ENCODE measurements around the gene RPS28. TPM values are rescaled to one million over a fixed set of nuclear protein-coding genes. Genes with fewer than 3 reads are reported as not detected.

RPS28 gene
- polyA plus RNA-seq, 2 of the 4 experiments (the other 2 are of a cell fraction): 374 to 404 TPM

DNA sequence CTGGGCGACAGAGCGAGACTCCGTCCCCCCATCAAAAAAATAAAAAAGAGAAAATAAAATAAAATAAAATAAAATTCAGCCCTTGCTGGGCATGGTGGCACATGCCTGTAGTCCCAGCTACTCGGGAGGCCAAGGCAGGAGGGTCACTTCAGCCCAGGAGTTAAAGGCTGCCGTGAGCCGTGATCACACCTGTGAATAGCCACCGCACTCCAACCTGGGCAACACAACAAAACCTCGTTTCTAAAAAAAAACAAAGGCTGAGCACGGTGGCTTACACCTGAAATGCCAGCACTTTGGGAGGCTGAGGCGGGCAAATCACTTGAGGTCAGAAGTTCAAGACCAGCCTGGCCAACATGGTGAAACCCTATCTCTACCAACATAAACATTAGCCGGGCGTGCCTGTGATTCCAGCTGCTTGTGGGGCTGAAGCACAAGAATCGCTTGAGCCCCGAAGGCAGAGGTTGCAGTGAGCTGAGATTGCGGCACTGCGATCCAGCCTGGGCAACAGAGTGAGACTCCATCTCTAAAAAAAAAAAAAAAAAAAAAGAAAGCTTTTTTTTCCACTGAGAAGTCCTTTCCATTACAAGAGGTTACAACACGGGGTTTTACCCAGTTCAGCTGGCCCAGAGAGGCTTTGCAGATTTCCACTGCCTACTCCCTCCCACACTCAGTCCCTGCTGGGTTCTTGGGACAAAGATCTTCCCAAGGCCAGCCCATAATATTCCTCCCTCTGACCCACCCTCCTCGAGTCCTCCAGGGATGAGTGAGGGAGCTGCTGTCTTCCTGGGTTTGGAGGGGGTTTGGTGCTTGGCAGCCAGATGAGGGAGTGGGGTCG is 49.1 kb downstream of the RPS28 start:
- Histone ChIP-seq H3K4me3 (no peak overlapping the region), H3K4me1 (peaks cover 41% of the 10 kb centered on the region), H3K9me3 (no peaks in the 10 kb centered on the region), H3K4me2 (no peak overlapping the region; the same call in 2 of the 3 replicates), H3K27ac (peak overlapping the region in 1 of 2 experiments; percentile 39; a peak in 1 of 6 replicates)
- no peak; a peak in 1 of 6 replicates for ATAC-seq
- ChIA-PET CTCF (interaction anchor here (0.6 to 1.2 kb wide), 2 partner anchors 16 kb away, joined by 3 to 4 read pairs; no protein-coding TSS in a partner anchor), POLR2A (interaction anchor here (0.6 to 0.7 kb wide), 2 partner anchors 8 to 22 kb away, joined by 3 to 4 read pairs; no protein-coding TSS in a partner anchor)
- FAIRE-seq: no peak
- 78% methylated on average over 19 of the region's 19 CpGs for WGBS (ENCODE audit: missing lambda C conversion rate)
- DNase-seq (ENCODE audit: low read depth in 1 of 2, low spot score in 1 of 2): no peak
- no peak for TF ChIP-seq MAZ (IDR thresholded peaks at IDR 0.05; ENCODE audit: borderline replicate concordance, low read depth, low read length)
- no peak for TF ChIP-seq MYC (IDR thresholded peaks at IDR 0.05; ENCODE audit: borderline replicate concordance, low read length)
- TF ChIP-seq MAFK (IDR thresholded peaks at IDR 0.05; ENCODE audit: partially characterized antibody): no peak
- no peak for TF ChIP-seq RNF2 (IDR thresholded peaks at IDR 0.05; ENCODE audit: borderline replicate concordance, low read depth)
- TF ChIP-seq, protein P1, sequence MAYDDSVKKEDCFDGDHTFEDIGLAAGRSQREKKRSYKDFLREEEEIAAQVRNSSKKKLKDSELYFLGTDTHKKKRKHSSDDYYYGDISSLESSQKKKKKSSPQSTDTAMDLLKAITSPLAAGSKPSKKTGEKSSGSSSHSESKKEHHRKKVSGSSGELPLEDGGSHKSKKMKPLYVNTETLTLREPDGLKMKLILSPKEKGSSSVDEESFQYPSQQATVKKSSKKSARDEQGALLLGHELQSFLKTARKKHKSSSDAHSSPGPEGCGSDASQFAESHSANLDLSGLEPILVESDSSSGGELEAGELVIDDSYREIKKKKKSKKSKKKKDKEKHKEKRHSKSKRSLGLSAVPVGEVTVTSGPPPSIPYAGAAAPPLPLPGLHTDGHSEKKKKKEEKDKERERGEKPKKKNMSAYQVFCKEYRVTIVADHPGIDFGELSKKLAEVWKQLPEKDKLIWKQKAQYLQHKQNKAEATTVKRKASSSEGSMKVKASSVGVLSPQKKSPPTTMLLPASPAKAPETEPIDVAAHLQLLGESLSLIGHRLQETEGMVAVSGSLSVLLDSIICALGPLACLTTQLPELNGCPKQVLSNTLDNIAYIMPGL (CRISPR knock-in tag; IDR thresholded peaks at IDR 0.05; ENCODE audit: borderline replicate concordance): no peak
- no peak for TF ChIP-seq E2F6 (IDR thresholded peaks at IDR 0.05; ENCODE audit: borderline replicate concordance, low read depth)
- TF ChIP-seq EHMT2 (IDR thresholded peaks at IDR 0.05; ENCODE audit: low read depth): no peak
- TF ChIP-seq, protein P2, sequence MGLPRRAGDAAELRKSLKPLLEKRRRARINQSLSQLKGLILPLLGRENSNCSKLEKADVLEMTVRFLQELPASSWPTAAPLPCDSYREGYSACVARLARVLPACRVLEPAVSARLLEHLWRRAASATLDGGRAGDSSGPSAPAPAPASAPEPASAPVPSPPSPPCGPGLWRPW (IDR thresholded peaks at IDR 0.05): no peak
- peak; percentile 67; the same call in 1 of the 2 replicates for TF ChIP-seq POLR2AphosphoS2 (conservative IDR thresholded peaks at IDR 0.05; ENCODE audit: low read length)

DNA sequence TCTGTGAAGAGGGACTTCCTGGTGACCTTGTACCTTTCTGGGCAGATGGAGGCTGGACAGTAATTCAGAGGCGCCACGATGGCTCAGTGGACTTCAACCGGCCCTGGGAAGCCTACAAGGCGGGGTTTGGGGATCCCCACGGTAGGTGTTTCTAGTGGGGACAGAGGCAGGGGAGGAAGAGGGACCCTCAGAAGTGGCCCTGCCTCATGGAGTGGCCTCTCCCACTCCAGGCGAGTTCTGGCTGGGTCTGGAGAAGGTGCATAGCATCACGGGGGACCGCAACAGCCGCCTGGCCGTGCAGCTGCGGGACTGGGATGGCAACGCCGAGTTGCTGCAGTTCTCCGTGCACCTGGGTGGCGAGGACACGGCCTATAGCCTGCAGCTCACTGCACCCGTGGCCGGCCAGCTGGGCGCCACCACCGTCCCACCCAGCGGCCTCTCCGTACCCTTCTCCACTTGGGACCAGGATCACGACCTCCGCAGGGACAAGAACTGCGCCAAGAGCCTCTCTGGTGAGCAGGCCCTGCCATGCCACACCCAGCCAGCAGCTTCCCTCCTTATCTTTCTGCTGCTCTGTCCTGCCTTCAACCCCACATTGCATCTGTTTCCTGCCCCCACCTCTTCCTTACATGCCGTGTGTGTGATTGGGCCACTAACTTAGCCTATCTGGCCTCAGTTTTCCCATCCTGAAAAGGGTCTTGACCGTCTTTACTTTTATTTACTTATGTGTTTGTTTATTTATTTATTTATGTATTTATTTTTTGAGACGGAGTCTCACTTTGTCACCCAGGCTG is 49.9 kb downstream of the RPS28 start:
- no peak for FAIRE-seq

More for the DNA sequence above, 49.9 kb downstream of the RPS28 start:
- DNase-seq (ENCODE audit: low read depth in 1 of 2, low spot score in 1 of 2) (no peak), ATAC-seq (peak in 1 of 2 experiments; percentile 4; a peak in 2 of 6 replicates)
- no peak overlapping the region; the same call in 2 of the 3 replicates for H3K4me2 ChIP-seq
- CTCF ChIA-PET: interaction anchor here (1.2 kb wide), 1 partner anchor 17 kb away, joined by 4 read pairs; no protein-coding TSS in a partner anchor
- H3K4me1 ChIP-seq: peaks cover 38% of the 10 kb centered on the region
- POLR2A ChIA-PET: interaction anchor here (0.6 kb wide), 1 partner anchor 22 kb away, joined by 3 read pairs; no protein-coding TSS in a partner anchor
- no peak for TF ChIP-seq HOXB13 (CRISPR knock-in tag; IDR thresholded peaks at IDR 0.05; ENCODE audit: low read depth)
- TF ChIP-seq POLR2AphosphoS2 (conservative IDR thresholded peaks at IDR 0.05; ENCODE audit: low read length): 0 out of 2 replicates have a peak, but pooled peaks have one; percentile 4
- peak overlapping the region in 1 of 2 experiments; percentile 39; a peak in 1 of 6 replicates for H3K27ac ChIP-seq
- WGBS (ENCODE audit: missing lambda C conversion rate): 91% methylated on average over 13 of the region's 28 CpGs
- no peaks in the 10 kb centered on the region for H3K9me3 ChIP-seq
- no peak overlapping the region for H3K4me3 ChIP-seq

Other genes with a start within 250 kb of the RPS28 start
- gene FBN3, start 171.9 kb upstream of the RPS28 start, polyA plus RNA-seq (2011; rRNA removed): 0.01 TPM in 1 of 2 replicates, not detected in the other
- not detected in 3 replicates for gene FBN3, start 171.9 kb upstream of the RPS28 start, polyA plus RNA-seq (2017; fragmentation: RNase III; extraction: RNeasy Plus Mini Kit Qiagen cat#74134 plus additional on column Dnase treatment)
- gene CERS4, start 112.1 kb upstream of the RPS28 start, polyA plus RNA-seq (2011; rRNA removed): 5.0 and 5.9 TPM in 2 replicates
- 1.5 to 2.4 TPM (median 2.1 TPM) in 3 replicates for gene CERS4, start 112.1 kb upstream of the RPS28 start, polyA plus RNA-seq (2017; fragmentation: RNase III; extraction: RNeasy Plus Mini Kit Qiagen cat#74134 plus additional on column Dnase treatment)
- gene CD320, start 13.1 kb upstream of the RPS28 start, polyA plus RNA-seq (2011; rRNA removed): 27.4 and 28.8 TPM in 2 replicates
- 51.9 to 54.2 TPM (median 54.1 TPM) in 3 replicates for gene CD320, start 13.1 kb upstream of the RPS28 start, polyA plus RNA-seq (2017; fragmentation: RNase III; extraction: RNeasy Plus Mini Kit Qiagen cat#74134 plus additional on column Dnase treatment)
- 29.7 and 44.5 TPM in 2 replicates for gene NDUFA7, start 121 bp upstream of the RPS28 start, polyA plus RNA-seq (2011; rRNA removed)
- 29.0 to 44.0 TPM (median 40.2 TPM) in 3 replicates for gene NDUFA7, start 121 bp upstream of the RPS28 start, polyA plus RNA-seq (2017; fragmentation: RNase III; extraction: RNeasy Plus Mini Kit Qiagen cat#74134 plus additional on column Dnase treatment)
- gene KANK3, start 21.8 kb downstream of the RPS28 start, polyA plus RNA-seq (2011; rRNA removed): 1.0 and 1.2 TPM in 2 replicates
- gene KANK3, start 21.8 kb downstream of the RPS28 start, polyA plus RNA-seq (2017; fragmentation: RNase III; extraction: RNeasy Plus Mini Kit Qiagen cat#74134 plus additional on column Dnase treatment): 1.5 to 1.6 TPM (median 1.5 TPM) in 3 replicates
- 30.8 and 32.6 TPM in 2 replicates for gene ANGPTL4, start 42.7 kb downstream of the RPS28 start, polyA plus RNA-seq (2011; rRNA removed)
- 12.3 to 18.1 TPM (median 15.1 TPM) in 3 replicates for gene ANGPTL4, start 42.7 kb downstream of the RPS28 start, polyA plus RNA-seq (2017; fragmentation: RNase III; extraction: RNeasy Plus Mini Kit Qiagen cat#74134 plus additional on column Dnase treatment)
- 22.3 and 25.1 TPM in 2 replicates for gene RAB11B, start 68.9 kb downstream of the RPS28 start, polyA plus RNA-seq (2011; rRNA removed)
- 86.7 to 95.7 TPM (median 93.7 TPM) in 3 replicates for gene RAB11B, start 68.9 kb downstream of the RPS28 start, polyA plus RNA-seq (2017; fragmentation: RNase III; extraction: RNeasy Plus Mini Kit Qiagen cat#74134 plus additional on column Dnase treatment)
- 12.4 and 12.8 TPM in 2 replicates for gene MARCHF2, start 91.8 kb downstream of the RPS28 start, polyA plus RNA-seq (2011; rRNA removed)
- gene MARCHF2, start 91.8 kb downstream of the RPS28 start, polyA plus RNA-seq (2017; fragmentation: RNase III; extraction: RNeasy Plus Mini Kit Qiagen cat#74134 plus additional on column Dnase treatment): 13.1 to 15.3 TPM (median 13.2 TPM) in 3 replicates
- 94.1 and 168 TPM in 2 replicates for gene HNRNPM, start 123.5 kb downstream of the RPS28 start, polyA plus RNA-seq (2011; rRNA removed)
- 334 to 352 TPM (median 348 TPM) in 3 replicates for gene HNRNPM, start 123.5 kb downstream of the RPS28 start, polyA plus RNA-seq (2017; fragmentation: RNase III; extraction: RNeasy Plus Mini Kit Qiagen cat#74134 plus additional on column Dnase treatment)
- gene PRAM1, start 181.1 kb downstream of the RPS28 start, polyA plus RNA-seq (2011; rRNA removed): 0.07 TPM in 1 of 2 replicates, not detected in the other
- 0.08 to 0.28 TPM (median 0.13 TPM) in 3 replicates for gene PRAM1, start 181.1 kb downstream of the RPS28 start, polyA plus RNA-seq (2017; fragmentation: RNase III; extraction: RNeasy Plus Mini Kit Qiagen cat#74134 plus additional on column Dnase treatment)
- gene ZNF414, start 192.7 kb downstream of the RPS28 start, polyA plus RNA-seq (2011; rRNA removed): 2.8 and 3.3 TPM in 2 replicates
- gene ZNF414, start 192.7 kb downstream of the RPS28 start, polyA plus RNA-seq (2017; fragmentation: RNase III; extraction: RNeasy Plus Mini Kit Qiagen cat#74134 plus additional on column Dnase treatment): 20.0 to 22.1 TPM (median 21.5 TPM) in 3 replicates

Data from A549 (cell line).